Caco-2 (cell line): ENCODE data around the gene HDAC4. TPM values are rescaled to one million over a fixed set of nuclear protein-coding genes. Genes with fewer than 3 reads are reported as not detected.

Source experiments
- BruUV-seq: library from RNA; stranded (reverse); fragments of 400-500 nt; replicated peaks from 2 replicates; lab custom pipeline; 2021; lab: Mats Ljungman, UMichigan
- CTCF ChIA-PET: fragments of 300-600 bp; sonication (Branson Sonifier 250); formaldehyde crosslinking; loops from one replicate; lab custom pipeline; 2022; ENCODE audit warnings: antibody characterized with exemption; lab: Charles Lee
- POLR2A ChIA-PET: fragments of 300-600 bp; sonication (Branson Sonifier 250); formaldehyde crosslinking; loops from one replicate; lab custom pipeline; 2022; ENCODE audit warnings: antibody characterized with exemption; lab: Charles Lee
- DNase-seq, 2 experiments: peaks; one replicate each; pipeline versions ENCODE4 v3.0.0 to v3.0.0-alpha.2; 2020 to 2022
- H3K27me3 ChIP-seq: replicated peaks from 2 replicates; pipeline ENCODE4 v1.6.0; 2011; ENCODE audit warnings: low read length; ENCODE audit not compliant: control insufficient read depth, insufficient read depth
- H3K36me3 ChIP-seq: 2 replicates; pipeline ENCODE4 v1.5.1; 2011; ENCODE audit warnings: low read length; ENCODE audit not compliant: control insufficient read depth, insufficient read depth
- H3K4me1 ChIP-seq: fragments of 250-450 bp; sonication (Bioruptor Pico); 2 replicates; pipeline ENCODE4 v1.5.1; 2020; ENCODE audit warnings: mild to moderate bottlenecking
- H3K4me3 ChIP-seq: 2 replicates; pipeline ENCODE4 v1.5.1; 2011; ENCODE audit warnings: low read depth, mild to moderate bottlenecking, control low read depth, low read length
- H3K9me3 ChIP-seq: fragments of 250-450 bp; sonication (Bioruptor Pico); 2 replicates; pipeline ENCODE4 v1.5.1; 2020; ENCODE audit warnings: mild to moderate bottlenecking, moderate library complexity
- H3K27ac Mint-ChIP-seq: one replicate; pipeline ENCODE4 v1.8.0; 2022; ENCODE audit warnings: mixed read lengths; ENCODE audit not compliant: unreplicated experiment
- H3K27me3 Mint-ChIP-seq: one replicate; pipeline ENCODE4 v1.8.0; 2022; ENCODE audit warnings: mixed read lengths; ENCODE audit not compliant: insufficient read depth, unreplicated experiment
- H3K36me3 Mint-ChIP-seq: one replicate; pipeline ENCODE4 v1.8.0; 2022; ENCODE audit warnings: mild to moderate bottlenecking, mixed read lengths; ENCODE audit not compliant: insufficient read depth, unreplicated experiment
- H3K4me1 Mint-ChIP-seq: one replicate; pipeline ENCODE4 v1.8.0; 2022; ENCODE audit warnings: low read depth, mixed read lengths; ENCODE audit not compliant: unreplicated experiment
- H3K4me3 Mint-ChIP-seq: one replicate; pipeline ENCODE4 v1.8.0; 2022; ENCODE audit warnings: mild to moderate bottlenecking, moderate library complexity, mixed read lengths; ENCODE audit not compliant: unreplicated experiment
- H3K9me3 Mint-ChIP-seq: one replicate; pipeline ENCODE4 v1.8.0; 2022; ENCODE audit warnings: mixed read lengths; ENCODE audit not compliant: unreplicated experiment
- intact Hi-C: fragments of 100-400 bp; cut with micrococcal nuclease; formaldehyde crosslinking; loops from one replicate; pipeline ENCODE4 v1.10.0; 2022; ENCODE audit not compliant: unreplicated experiment
- total RNA-seq: library from RNA; stranded (reverse); gene quantifications from 2 replicates; pipeline ENCODE4 v1.2.3, GENCODE V29; 2022
- TF ChIP-seq, protein P1 (sequence below), 2 experiments: fragments of 200-600 bp in 1 of 2; IDR thresholded peaks; 1 replicate in 1 of 2; 2 replicates in 1 of 2; pipeline versions ENCODE4 v1.5.1 to v1.8.0; 2011 to 2022; ENCODE audit warnings: antibody characterized with exemption in 1 of 2, control low read depth in 1 of 2, inconsistent platforms in 1 of 2, low read depth in 1 of 2, low read length in 1 of 2, mild to moderate bottlenecking in 1 of 2, moderate library complexity in 1 of 2; ENCODE audit not compliant: insufficient read depth in 1 of 2, severe bottlenecking in 1 of 2, unreplicated experiment in 1 of 2

Gene HDAC4
- total RNA-seq, 1 experiment from 2014 or later = 15.5 TPM

- peaks cover 7% of the 10 kb centered on the region for H3K4me1 Mint-ChIP-seq
- intact Hi-C loops = no loop called here
- DNase-seq = no peak
- TF ChIP-seq, protein P1, sequence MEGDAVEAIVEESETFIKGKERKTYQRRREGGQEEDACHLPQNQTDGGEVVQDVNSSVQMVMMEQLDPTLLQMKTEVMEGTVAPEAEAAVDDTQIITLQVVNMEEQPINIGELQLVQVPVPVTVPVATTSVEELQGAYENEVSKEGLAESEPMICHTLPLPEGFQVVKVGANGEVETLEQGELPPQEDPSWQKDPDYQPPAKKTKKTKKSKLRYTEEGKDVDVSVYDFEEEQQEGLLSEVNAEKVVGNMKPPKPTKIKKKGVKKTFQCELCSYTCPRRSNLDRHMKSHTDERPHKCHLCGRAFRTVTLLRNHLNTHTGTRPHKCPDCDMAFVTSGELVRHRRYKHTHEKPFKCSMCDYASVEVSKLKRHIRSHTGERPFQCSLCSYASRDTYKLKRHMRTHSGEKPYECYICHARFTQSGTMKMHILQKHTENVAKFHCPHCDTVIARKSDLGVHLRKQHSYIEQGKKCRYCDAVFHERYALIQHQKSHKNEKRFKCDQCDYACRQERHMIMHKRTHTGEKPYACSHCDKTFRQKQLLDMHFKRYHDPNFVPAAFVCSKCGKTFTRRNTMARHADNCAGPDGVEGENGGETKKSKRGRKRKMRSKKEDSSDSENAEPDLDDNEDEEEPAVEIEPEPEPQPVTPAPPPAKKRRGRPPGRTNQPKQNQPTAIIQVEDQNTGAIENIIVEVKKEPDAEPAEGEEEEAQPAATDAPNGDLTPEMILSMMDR (IDR thresholded peaks at IDR 0.05; ENCODE audit: insufficient read depth in 1 of 2, low read depth in 1 of 2, low read length in 1 of 2, severe bottlenecking in 1 of 2, unreplicated experiment in 1 of 2) = no peak
- H3K36me3 Mint-ChIP-seq = no peaks in the 10 kb centered on the region
- no peak overlapping the region for H3K4me3 ChIP-seq
- no peak overlapping the region for H3K4me3 Mint-ChIP-seq
- ChIA-PET POLR2A (no interaction called here), CTCF (interaction anchor here (0.7 kb wide), 1 partner anchor 18 kb away, joined by 3 read pairs; no protein-coding TSS in a partner anchor)
- no TSS peak for BruUV-seq
- peaks cover 23% of the 10 kb centered on the region for H3K4me1 ChIP-seq
- H3K27me3 ChIP-seq = no peaks in the 10 kb centered on the region
- no peaks in the 10 kb centered on the region for H3K36me3 ChIP-seq
- no peaks in the 10 kb centered on the region for H3K27me3 Mint-ChIP-seq
- no peak overlapping the region for H3K27ac Mint-ChIP-seq
- H3K9me3 ChIP-seq = no peaks in the 10 kb centered on the region
- no peaks in the 10 kb centered on the region for H3K9me3 Mint-ChIP-seq
Measured at GRCh38 chr2:239297142-239298004, 103.4 kb downstream of the HDAC4 start.

DNA sequence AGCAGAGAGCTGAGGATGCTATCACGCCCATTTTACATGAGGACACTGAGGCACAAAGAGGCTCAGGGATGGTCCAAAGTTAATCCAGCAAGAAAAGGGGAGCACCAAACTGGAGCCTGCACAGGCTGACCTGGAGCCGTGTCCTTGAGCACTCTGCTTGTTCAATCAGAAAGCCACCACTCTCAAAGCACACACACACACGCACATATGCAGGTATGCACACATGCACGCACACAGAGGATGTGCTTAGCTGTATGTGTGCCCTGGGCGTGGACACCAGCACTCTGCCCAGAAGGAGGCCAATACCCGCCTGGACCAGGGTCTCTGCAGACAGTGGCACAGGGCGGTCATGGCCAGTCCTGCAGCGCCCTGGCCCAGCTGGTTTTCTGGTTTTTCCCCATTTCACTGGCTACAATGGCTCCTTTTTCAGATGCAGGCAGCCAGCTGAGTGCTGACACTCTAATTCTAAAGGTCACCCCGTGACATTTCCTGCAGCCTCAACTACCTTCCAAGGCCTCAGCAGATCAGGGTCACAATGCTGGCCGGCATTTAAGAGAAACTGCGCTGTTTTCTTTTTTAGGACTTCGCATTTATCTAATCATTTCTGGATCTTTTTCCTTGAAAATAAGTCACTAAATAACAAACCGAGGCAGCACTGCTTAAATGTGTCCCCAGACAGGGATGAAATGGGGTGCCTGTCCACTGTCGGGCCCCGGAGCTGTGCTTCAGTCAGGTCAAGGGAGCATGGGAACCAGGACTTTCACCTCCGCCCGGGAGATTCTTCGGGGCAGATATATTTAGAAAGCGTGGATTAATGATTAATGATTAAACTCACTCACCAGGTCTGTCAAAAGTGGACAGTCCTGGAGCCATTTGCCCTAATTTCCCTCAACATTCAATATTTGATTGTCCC lies 104.5 kb downstream of the HDAC4 start:
- TF ChIP-seq, protein P1 (IDR thresholded peaks at IDR 0.05; ENCODE audit: insufficient read depth in 1 of 2, low read depth in 1 of 2, low read length in 1 of 2, severe bottlenecking in 1 of 2, unreplicated experiment in 1 of 2) = no peak
- peak; percentile 22 to 52 for DNase-seq
- peaks cover 23% of the 10 kb centered on the region for H3K4me1 ChIP-seq
- Mint-ChIP-seq H3K36me3 (no peaks in the 10 kb centered on the region), H3K27me3 (no peaks in the 10 kb centered on the region), H3K9me3 (no peaks in the 10 kb centered on the region), H3K27ac (no peak overlapping the region), H3K4me3 (peak overlapping the region; percentile 19), H3K4me1 (peaks cover 7% of the 10 kb centered on the region)
- no peaks in the 10 kb centered on the region for H3K36me3 ChIP-seq
- ChIA-PET CTCF (interaction anchor here (0.6 to 1.7 kb wide), 3 partner anchors 8 to 95 kb away, joined by 3 to 5 read pairs (median 3); no protein-coding TSS in a partner anchor), POLR2A (no interaction called here)
- H3K9me3 ChIP-seq = no peaks in the 10 kb centered on the region
- H3K27me3 ChIP-seq = no peaks in the 10 kb centered on the region
- intact Hi-C loops = no loop called here
- BruUV-seq = no TSS peak
- no peak overlapping the region for H3K4me3 ChIP-seq
